COLO668 (cell line): ENCODE results near the gene ACSL6.

ENCODE experiments used
- DNase-seq: peaks from one replicate; lab custom pipeline; 2025; ENCODE audit not compliant: unreplicated experiment; lab: John Stamatoyannopoulos, UW

ACSL6 gene

GRCh38 chr5:132049093-132049492 lies 37.6 kb upstream of the ACSL6 start:
- DNase-seq: no peak

GRCh38 chr5:132046880-132047299 lies 35.4 kb upstream of the ACSL6 start:
- DNase-seq: no peak

GRCh38 chr5:132044207-132044606 lies 32.7 kb upstream of the ACSL6 start:
- no peak for DNase-seq

DNA sequence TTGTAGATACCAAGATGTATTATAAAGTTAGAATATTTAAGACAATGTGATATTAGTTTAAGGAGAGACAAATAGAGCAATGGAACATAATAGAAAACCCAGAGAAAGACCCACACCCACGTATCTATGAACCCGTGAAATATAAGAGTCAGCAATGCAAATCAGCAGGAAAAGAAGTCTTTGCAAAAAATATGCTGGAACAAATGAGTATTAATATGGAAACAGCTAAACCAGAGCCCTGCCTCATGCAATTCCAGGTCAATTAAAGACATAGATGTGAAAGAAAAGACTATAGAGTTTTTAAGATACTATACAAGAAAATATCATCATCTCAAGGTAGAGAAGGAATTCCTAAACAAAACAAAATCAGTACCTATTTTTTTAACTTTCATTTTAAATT lies 25.9 kb upstream of the ACSL6 start:
- DNase-seq: no peak

DNA sequence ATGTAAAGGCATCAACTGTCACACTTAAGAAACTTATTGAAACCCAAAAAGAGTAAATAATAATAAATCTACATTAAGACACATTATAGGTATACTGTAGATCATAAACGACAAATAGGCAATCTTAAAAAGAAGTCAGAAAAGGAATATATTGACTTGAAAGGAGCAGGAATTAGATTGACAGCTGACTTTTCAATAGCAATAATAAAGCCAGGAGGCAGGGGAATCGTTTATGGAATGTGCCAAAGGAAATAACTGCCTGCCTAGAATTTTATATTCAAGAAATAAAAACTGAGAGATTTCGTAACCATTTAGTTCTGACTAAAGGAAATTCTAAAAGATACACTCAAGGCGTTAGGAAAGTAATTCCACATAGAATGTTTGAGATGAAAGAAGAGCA lies 21.7 kb upstream of the ACSL6 start:
- no peak for DNase-seq

GRCh38 chr5:132032196-132032595 lies 20.7 kb upstream of the ACSL6 start:
- no peak for DNase-seq

DNA sequence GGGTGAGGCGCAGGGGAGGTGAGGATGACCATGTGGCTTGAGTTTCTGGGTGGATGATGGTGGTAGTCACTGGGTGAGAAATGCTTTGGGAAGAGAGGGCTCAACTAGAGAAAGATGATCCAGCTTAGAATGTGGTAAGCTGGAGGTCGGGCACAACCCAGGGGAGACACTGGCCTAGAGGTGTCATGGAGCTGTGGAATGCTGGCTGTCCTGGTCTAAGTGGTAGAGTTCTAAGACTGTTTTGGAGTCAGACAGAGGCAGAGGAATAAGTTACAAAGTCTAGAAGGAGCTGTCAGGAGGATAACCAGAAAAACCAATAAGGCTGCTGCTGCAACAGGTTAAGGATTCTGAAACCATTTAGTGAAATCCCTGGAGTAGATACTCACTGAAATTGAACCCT lies 19.2 kb upstream of the ACSL6 start:
- no peak for DNase-seq

- DNase-seq: no peak
Measured at GRCh38 chr5:132029609-132030330, 18.3 kb upstream of the ACSL6 start.

- DNase-seq: no peak
Measured at GRCh38 chr5:132027027-132027426, 15.6 kb upstream of the ACSL6 start.

- DNase-seq: no peak
Measured at GRCh38 chr5:132026516-132027008, 15.1 kb upstream of the ACSL6 start.

DNA sequence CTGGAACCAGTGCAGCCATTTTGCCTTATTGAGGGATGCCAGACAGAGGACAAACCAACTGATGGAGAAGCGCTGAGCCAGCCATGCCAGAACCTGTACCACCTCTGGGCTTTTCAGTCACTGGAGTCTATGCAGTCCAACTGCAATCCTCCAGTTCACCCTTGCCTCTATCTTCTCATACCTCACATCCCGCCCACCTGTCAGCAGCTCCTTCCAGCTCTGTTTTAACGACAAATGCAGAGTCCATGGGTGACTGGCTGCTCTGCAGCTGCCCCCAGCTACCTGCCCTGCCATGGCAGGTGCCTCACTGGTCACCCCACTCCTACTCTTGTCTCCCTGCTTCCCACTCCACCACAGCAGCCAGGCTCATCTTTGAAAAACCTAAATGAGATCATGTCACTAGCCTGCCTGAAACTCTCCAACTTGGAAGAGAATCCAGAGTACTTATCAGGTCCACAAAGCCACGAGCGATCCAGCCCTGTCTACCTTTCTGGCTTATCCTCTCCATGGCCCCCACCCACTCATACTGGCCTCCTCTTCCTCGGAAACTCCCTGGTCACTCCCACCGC lies 14.0 kb upstream of the ACSL6 start:
- no peak for DNase-seq

GRCh38 chr5:132024789-132025402 lies 13.4 kb upstream of the ACSL6 start:
- no peak for DNase-seq

DNA sequence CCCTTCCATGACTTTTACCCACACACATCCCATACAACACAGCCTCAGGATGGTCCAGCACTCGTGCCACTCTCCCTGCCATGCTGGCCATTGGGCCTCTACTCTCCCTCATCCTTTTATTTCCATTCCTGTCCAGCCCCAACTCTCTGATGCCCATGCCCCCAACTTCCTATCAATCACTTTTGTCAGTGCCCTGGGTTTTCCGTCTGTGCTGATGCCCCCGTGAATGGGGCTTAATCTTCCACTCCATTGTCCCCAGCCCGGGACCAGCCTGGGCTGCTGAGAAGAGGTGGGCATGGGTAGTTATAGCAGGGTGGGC lies 12.6 kb upstream of the ACSL6 start:
- no peak for DNase-seq

GRCh38 chr5:132023258-132024116 lies 12.0 kb upstream of the ACSL6 start:
- no peak for DNase-seq

DNA sequence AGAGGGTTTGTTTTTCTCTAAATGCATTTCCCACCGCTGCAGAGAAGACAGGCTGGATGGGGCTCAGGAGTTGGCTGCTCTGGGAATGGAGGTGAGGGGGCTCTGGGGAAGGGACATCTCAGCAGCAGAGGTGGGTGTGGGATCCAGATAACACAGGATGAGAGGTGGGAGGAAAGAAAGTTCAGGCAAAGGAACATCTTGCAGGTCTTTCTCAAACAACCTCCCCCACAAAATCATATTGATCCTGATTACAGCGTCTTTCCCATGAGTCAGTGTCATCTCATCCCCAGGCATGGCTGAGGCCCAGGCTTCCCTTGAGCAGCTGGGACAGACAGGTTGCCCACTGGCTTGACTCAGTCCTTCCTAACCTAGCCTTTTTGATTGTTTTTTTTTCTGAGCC lies 11.3 kb upstream of the ACSL6 start:
- DNase-seq: no peak

DNA sequence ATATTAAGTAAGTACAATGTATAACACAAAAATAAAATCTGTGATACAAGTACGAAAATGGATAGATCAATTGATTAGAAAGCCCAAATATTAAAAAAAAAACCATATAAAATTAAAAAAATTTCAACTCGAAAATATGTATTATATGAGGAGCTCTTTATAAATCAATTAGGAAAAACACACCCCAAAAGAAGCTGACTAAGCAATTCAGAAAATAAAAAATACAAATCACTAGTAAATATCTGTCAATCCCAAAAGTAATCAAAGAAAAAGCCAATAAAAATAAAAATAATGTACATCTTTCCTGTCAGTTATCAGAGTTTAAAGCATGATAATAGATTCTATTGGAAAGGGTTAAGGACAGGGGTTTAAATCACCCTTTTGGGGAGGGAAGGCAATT lies 10.2 kb upstream of the ACSL6 start:
- DNase-seq: no peak

DNA sequence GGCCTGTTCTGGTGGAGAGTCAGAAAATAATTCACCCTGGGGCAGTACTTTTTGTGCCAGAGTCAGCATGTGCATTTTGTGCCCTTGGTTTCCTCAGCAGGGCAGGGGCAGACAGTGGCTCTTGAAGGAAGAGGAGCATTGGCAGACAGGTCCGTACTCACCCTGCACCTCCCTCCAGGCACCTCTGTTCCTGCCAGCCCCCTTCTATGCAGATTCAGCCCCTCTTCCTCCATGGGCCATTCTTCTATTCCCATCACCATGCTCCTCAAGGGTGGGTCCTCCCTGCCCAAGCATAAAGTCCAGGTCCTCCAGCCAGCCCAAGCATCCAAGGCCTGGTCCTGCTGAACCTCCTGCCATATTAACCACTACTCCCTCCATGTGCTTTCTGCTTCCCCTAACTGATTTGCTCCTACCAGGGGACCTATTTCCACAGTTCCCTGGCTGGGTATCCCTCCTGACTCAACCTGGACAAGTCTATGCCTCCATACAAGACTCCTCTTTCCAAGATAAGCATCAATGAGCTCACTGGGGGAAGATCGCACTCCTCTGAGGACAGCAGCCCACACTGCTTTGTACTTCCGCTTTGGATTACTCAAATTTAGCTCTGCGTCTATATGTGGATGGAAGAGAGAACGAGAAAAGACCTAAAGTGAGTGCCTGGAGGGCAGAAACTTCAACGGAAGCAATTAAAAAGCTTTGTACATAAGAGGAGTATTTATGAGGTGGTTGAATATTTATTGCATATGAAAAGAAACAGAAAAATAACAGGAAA lies 9.3 kb upstream of the ACSL6 start:
- no peak for DNase-seq

GRCh38 chr5:132019857-132020555 lies 8.5 kb upstream of the ACSL6 start:
- DNase-seq: no peak

GRCh38 chr5:132019337-132019736 lies 7.9 kb upstream of the ACSL6 start:
- DNase-seq: no peak
